Esophagus (tissue), 2 donors: ENCODE measurements around the gene POLR1A. TPM values are rescaled to one million over a fixed set of nuclear protein-coding genes. Genes with fewer than 3 reads are reported as not detected.

Source experiments
- H3K27ac ChIP-seq, 2 donors: one replicate each; pipeline ENCODE4 v1.5.1; 2013; ENCODE audit warnings: low read depth in 2 of 2, mild to moderate bottlenecking in 2 of 2, inconsistent platforms in 1 of 2, low read length in 1 of 2, moderate library complexity in 1 of 2
- H3K27me3 ChIP-seq, 2 donors: one replicate each; pipeline ENCODE4 v1.6.1; 2013; ENCODE audit warnings: low read length in 2 of 2, control low read depth in 1 of 2, mild to moderate bottlenecking in 1 of 2; ENCODE audit not compliant: insufficient read depth in 2 of 2, control insufficient read depth in 1 of 2
- H3K36me3 ChIP-seq, 2 donors: one replicate each; pipeline ENCODE4 v1.6.1; 2013; ENCODE audit warnings: low read length in 1 of 2; ENCODE audit not compliant: control insufficient read depth in 2 of 2, insufficient read depth in 2 of 2
- H3K4me1 ChIP-seq, 2 donors: one replicate each; pipeline ENCODE4 v1.6.1; 2013; ENCODE audit warnings: low read length in 1 of 2; ENCODE audit not compliant: control insufficient read depth in 2 of 2, insufficient read depth in 2 of 2
- H3K4me3 ChIP-seq, 2 donors: one replicate each; pipeline ENCODE4 v1.5.1; 2013; ENCODE audit warnings: low read length in 2 of 2, mild to moderate bottlenecking in 2 of 2, low read depth in 1 of 2, moderate library complexity in 1 of 2
- H3K9me3 ChIP-seq, 2 donors: one replicate each; pipeline ENCODE4 v1.6.1; 2013; ENCODE audit warnings: mild to moderate bottlenecking in 2 of 2, low read depth in 1 of 2, low read length in 1 of 2, moderate library complexity in 1 of 2; ENCODE audit not compliant: control insufficient read depth in 2 of 2, insufficient read depth in 1 of 2
- WGBS, 2 donors: extraction: QIAGEN DNeasy Blood & Tissue Kit; methylation state at CpG; one replicate each; pipeline ENCODE4 v1.1.7; 2013; 5-methylcytosine and 5-hydroxymethylcytosine counted together
- polyA plus RNA-seq, 2 donors: library from polyadenylated mRNA; stranded (reverse); fragments of 200-250 nt; gene quantifications; one replicate each; pipeline ENCODE4 v1.2.3, GENCODE V29; 2013
- donor health status: healthy with polysubstance abuse.
- donor health status: Bipolar disorder and iron deficiency.

The POLR1A gene
- polyA plus RNA-seq, 2 donors = 4.2 to 4.8 TPM

DNA sequence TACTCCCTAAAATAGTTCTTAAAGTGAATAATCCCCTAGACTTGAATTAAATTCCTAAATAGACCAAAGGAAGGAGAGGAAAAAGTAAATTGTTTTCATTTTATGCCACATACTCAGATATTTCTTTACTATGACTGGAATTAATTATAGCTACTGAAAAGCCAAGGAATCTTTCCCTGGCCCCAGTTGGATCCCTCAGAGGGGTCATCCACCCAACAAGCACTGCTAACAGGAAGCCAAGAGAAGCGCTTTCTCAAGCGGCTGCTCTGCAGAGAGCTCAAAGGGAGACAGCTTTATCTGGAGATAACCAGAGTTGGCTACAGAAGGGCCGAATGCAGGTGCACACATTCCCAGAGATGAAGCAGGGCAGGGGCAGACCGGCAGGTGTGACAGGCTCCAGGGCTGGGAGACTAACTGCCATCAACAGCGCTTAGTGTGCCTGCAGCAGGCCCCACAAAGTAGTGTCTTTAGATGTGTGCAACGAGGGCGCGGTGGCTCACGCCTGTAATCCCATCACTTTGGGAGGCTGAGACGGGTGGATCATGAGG lies 51.1 kb downstream of the POLR1A start:
- H3K4me3 ChIP-seq = no peak overlapping the region
- WGBS, 2 donors = 83 to 93% methylated on average over 10 of the region's 10 CpGs
- H3K27ac ChIP-seq = no peak overlapping the region
- H3K4me1 ChIP-seq = no peaks in the 10 kb centered on the region
- H3K27me3 ChIP-seq = no peaks in the 10 kb centered on the region
- H3K36me3 ChIP-seq = peaks cover 4 to 32% of the 10 kb centered on the region in 2 donors
- H3K9me3 ChIP-seq = no peaks in the 10 kb centered on the region

DNA sequence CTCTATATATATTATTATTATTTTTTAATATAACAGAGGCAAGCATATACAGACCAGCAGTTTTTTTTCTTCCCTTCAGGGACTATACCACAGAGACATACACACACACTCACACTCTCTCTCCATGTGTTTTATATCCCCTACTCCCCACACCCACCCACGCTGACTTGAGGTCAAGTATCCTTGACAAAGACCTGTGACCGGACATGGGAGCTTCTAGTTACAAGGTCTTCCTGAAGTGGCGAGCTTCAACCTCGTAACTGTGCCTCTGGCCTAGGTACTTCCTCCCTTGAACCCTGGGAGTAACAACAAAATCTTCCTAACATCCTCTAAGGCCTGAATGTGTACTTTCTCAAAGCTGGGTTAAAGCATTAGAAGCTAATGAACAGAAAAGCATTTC lies 52.5 kb downstream of the POLR1A start:
- no peak overlapping the region for H3K27ac ChIP-seq
- H3K36me3 ChIP-seq = peaks cover 11 to 40% of the 10 kb centered on the region in 2 donors
- H3K27me3 ChIP-seq = no peaks in the 10 kb centered on the region
- 88 to 95% methylated on average over 4 of the region's 4 CpGs for WGBS, 2 donors
- no peaks in the 10 kb centered on the region for H3K9me3 ChIP-seq
- no peaks in the 10 kb centered on the region for H3K4me1 ChIP-seq
- H3K4me3 ChIP-seq = no peak overlapping the region

DNA sequence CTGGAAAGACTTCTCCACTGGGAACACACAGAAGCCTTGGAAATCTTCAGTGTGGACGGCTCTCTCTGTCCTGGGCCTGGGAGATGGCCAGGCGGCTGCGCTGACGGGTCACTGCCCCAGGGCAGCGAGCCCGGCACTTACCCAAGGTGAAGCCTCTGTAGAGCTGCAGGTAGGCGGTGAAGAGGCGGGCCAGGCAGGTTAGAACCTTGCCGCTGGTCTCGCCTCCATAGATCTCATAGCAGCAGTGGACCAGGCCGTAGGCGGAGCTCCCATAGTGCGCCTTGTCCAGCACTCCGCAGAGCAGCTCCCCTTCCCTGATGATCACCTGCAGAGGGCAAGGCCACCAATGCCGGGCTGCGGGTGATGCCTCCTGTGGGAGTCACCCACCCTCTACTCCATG lies 53.0 kb downstream of the POLR1A start:
- peaks cover 14 to 40% of the 10 kb centered on the region in 2 donors for H3K36me3 ChIP-seq
- no peak overlapping the region for H3K4me3 ChIP-seq
- H3K9me3 ChIP-seq = no peaks in the 10 kb centered on the region
- H3K27me3 ChIP-seq = no peaks in the 10 kb centered on the region
- WGBS, 2 donors = 96 to 97% methylated on average over 16 of the region's 16 CpGs
- no peak overlapping the region for H3K27ac ChIP-seq
- no peaks in the 10 kb centered on the region for H3K4me1 ChIP-seq

DNA sequence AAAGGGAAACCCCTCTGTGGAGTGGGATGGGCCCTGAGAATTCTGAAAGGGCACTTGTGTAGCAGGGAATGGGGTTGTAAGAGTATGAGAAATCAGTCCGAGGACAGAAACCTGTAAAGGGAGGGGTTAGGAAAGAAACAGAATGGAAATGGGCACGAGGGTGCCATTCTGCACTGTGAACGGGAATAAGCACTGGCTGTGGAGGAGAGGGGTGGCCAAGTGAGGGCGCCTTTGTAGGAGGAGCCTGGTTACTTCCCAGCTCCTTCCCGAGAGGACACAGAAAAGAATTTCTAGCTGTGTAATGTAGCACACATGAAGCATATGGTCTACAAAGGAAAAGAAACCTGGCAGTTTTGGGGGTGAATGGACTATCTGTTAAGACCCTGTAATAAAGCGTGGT lies 53.4 kb downstream of the POLR1A start:
- H3K9me3 ChIP-seq = no peaks in the 10 kb centered on the region
- peaks cover 17 to 40% of the 10 kb centered on the region in 2 donors for H3K36me3 ChIP-seq
- no peaks in the 10 kb centered on the region for H3K27me3 ChIP-seq
- WGBS, 2 donors = 92 to 95% methylated on average over 6 of the region's 6 CpGs
- no peak overlapping the region for H3K4me3 ChIP-seq
- no peak overlapping the region for H3K27ac ChIP-seq
- no peaks in the 10 kb centered on the region for H3K4me1 ChIP-seq

DNA sequence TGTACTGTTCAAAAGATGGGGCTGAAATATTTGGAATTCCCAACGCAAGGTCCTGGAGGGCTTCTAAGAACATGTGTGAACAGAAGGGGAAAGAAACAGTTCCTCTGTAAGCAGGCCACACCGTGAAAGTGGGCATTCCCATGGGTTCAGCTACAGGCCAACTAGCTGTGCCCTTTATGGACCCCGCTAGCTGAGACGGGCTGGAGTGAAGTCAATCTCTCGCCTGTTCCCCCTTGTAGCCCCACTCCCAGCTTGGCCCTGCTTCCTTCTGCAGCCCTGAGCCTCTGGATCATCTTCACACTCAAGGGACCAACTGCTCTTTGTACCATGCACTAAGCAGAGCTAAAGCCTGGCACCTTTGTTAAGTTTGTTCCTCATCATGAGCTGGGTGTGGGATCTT lies 55.4 kb downstream of the POLR1A start:
- H3K27me3 ChIP-seq = no peaks in the 10 kb centered on the region
- no peaks in the 10 kb centered on the region for H3K9me3 ChIP-seq
- H3K36me3 ChIP-seq = peaks cover 17 to 49% of the 10 kb centered on the region in 2 donors
- no peak overlapping the region for H3K4me3 ChIP-seq
- no peak overlapping the region for H3K27ac ChIP-seq
- H3K4me1 ChIP-seq = no peaks in the 10 kb centered on the region
- 92 to 95% methylated on average over 5 of the region's 5 CpGs for WGBS, 2 donors

DNA sequence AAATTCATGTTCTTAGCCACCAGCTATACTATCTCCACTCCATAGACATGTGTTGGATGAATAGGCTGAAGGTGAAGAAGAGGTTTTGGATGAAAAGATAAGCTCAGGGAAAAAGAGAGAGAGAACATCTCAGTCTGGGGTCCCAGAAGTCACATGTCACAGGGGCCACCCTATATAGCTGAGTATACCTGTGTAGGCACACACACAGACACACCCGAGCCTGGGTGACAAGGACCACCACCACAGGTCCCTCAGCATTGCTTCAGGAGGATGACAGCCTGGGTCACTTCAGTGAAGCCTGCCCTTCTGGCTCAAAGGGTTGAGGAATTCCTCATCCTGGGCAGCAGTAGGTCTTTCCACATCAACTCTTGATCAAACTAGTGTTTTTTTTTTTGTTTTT lies 56.2 kb downstream of the POLR1A start:
- WGBS, 2 donors = 86 to 100% methylated on average over 1 of the region's 1 CpG
- Histone ChIP-seq H3K27ac (no peak overlapping the region), H3K9me3 (no peaks in the 10 kb centered on the region), H3K27me3 (no peaks in the 10 kb centered on the region), H3K4me1 (no peaks in the 10 kb centered on the region), H3K4me3 (no peak overlapping the region), H3K36me3 (peaks cover 17 to 54% of the 10 kb centered on the region in 2 donors)

DNA sequence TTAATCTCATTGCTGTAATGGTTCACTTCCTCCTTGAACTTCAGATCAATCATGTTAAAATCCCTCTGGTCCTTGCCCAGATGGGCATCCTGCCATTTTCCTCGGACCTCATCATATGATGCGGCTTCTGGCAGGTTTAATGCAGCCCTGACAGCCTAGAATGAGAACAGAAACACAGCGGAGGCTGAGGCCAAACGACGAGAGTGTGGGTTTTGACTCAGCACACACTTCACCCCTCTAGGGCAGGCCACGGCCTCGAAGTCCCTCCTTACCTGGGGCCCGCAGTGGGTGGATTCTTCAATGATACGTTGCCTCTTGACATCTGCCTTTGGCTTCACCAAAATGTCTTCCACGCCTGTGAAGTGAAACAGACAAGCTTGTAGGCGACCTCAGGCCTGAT lies 56.8 kb downstream of the POLR1A start:
- peaks cover 20 to 58% of the 10 kb centered on the region in 2 donors for H3K36me3 ChIP-seq
- no peaks in the 10 kb centered on the region for H3K4me1 ChIP-seq
- 71 to 77% methylated on average over 11 of the region's 11 CpGs for WGBS, 2 donors
- no peaks in the 10 kb centered on the region for H3K9me3 ChIP-seq
- H3K27ac ChIP-seq = no peak overlapping the region
- H3K27me3 ChIP-seq = no peaks in the 10 kb centered on the region
- no peak overlapping the region for H3K4me3 ChIP-seq

DNA sequence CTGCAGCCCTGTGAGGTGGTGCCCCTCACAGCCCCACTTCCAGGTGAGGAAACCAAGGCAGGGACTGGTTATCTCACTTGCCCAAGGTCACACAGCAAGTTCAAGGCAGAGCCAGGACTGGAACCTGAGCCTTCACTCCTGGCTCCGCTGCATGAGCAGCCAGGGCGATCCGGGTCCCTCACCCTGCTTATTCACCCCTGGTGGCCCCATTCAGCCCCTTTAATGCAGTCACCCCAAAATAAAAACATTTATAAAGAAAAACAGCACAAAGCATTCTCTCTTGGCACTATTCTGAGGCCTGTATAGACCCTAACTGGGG lies 57.3 kb downstream of the POLR1A start:
- Histone ChIP-seq H3K36me3 (peaks cover 23 to 56% of the 10 kb centered on the region in 2 donors), H3K4me1 (no peaks in the 10 kb centered on the region), H3K27me3 (no peaks in the 10 kb centered on the region), H3K9me3 (no peaks in the 10 kb centered on the region), H3K27ac (no peak overlapping the region), H3K4me3 (no peak overlapping the region)
- 96 to 97% methylated on average over 3 of the region's 3 CpGs for whole genome bisulfite sequencing, 2 donors

DNA sequence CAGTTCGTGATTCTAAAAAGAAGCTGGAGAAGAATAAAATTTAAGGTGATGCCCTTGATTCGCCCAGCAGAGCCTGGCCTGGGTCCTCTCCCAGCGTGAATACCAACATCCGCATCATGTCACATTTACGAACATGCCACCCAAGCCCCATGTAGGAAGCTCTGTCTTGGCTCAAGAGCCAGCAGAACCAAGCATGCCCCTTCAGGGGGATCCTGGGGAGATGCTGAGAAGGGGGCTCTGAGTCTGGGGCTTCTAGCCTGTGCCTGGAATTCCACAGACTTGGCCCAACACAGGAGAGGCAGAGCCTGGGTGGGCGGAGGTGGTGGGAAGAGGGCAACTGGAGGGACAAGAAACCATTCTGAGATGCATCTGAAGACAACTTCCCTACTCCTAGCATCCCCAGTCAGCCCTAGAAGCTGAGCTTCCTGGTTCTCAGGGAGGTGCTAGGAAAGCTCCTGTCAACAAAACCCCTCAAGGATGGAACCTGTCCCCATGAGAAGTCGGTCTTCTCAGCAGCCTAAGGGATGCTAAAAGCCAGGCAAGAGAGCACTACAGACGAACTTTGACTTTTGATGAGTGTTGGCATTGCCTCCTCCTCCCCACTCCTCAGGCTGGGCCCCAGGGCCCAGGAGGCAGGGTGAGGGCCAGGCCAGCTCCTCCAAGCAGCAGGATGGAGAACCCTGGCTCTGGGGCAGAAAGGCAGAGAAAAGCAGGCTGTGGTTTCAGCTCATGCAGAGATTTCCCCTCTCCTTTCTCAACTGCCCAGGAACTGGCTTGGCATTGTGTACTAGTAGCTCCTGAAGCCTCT lies 57.9 kb downstream of the POLR1A start:
- H3K4me1 ChIP-seq = no peaks in the 10 kb centered on the region
- WGBS, 2 donors = 92 to 94% methylated on average over 8 of the region's 8 CpGs

DNA sequence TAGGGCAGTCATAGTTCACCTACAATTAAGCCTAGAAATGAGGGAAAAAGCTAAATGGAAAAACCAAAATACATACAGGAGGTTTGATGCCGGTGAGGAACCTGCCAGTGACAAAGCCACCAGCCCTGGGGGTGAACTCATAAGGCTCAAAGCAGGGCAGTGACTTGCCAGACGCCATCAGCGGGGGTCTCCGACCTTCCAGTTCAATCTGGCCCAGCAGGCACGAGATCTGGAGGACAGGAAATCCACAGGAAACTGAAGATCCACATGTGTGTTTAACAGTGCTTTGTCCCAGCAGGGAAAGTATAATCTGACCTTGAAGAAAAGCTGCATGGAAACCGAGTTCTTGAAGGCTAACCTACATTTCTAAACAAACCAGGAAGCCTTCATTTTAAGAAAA lies 60.1 kb downstream of the POLR1A start:
- Histone ChIP-seq H3K27ac (no peak overlapping the region), H3K4me1 (no peaks in the 10 kb centered on the region), H3K4me3 (no peak overlapping the region), H3K36me3 (peaks cover 19 to 57% of the 10 kb centered on the region in 2 donors), H3K9me3 (no peaks in the 10 kb centered on the region), H3K27me3 (no peaks in the 10 kb centered on the region)
- 81 to 84% methylated on average over 6 of the region's 6 CpGs for WGBS, 2 donors

More for the DNA sequence above, 57.9 kb downstream of the POLR1A start:
- Histone ChIP-seq H3K36me3 (peaks cover 23 to 52% of the 10 kb centered on the region in 2 donors), H3K4me3 (no peak overlapping the region), H3K9me3 (no peaks in the 10 kb centered on the region), H3K27ac (no peak overlapping the region), H3K27me3 (no peaks in the 10 kb centered on the region)
